ENCODE results near the gene IGHMBP2.

Gene IGHMBP2

GRCh38 chr11:68890490-68891231, 13.0 kb upstream of the IGHMBP2 start:
- DNase-seq (ENCODE audit: low read depth in 2 of 2): no peak

- no peak for DNase-seq (ENCODE audit: low read depth in 2 of 2)
Measured at GRCh38 chr11:68891351-68891948, 12.2 kb upstream of the IGHMBP2 start.

- no peak for DNase-seq (ENCODE audit: low read depth in 2 of 2)
Measured at GRCh38 chr11:68892576-68892975, 11.1 kb upstream of the IGHMBP2 start.

GRCh38 chr11:68893282-68893681, 10.4 kb upstream of the IGHMBP2 start:
- DNase-seq (ENCODE audit: low read depth in 2 of 2): no peak

- no peak for DNase-seq (ENCODE audit: low read depth in 2 of 2)
Measured at GRCh38 chr11:68896171-68896959, 7.3 kb upstream of the IGHMBP2 start.

GRCh38 chr11:68897441-68897840, 6.2 kb upstream of the IGHMBP2 start:
- DNase-seq (ENCODE audit: low read depth in 2 of 2): no peak

- no peak for DNase-seq (ENCODE audit: low read depth in 2 of 2)
Measured at GRCh38 chr11:68900835-68901381, 2.8 kb upstream of the IGHMBP2 start.

- DNase-seq (ENCODE audit: low read depth in 2 of 2): peak in 1 of 2 donors; percentile 13
Measured at GRCh38 chr11:68904248-68904847, 657 bp downstream of the IGHMBP2 start.

GRCh38 chr11:68905421-68906360, 2.0 kb downstream of the IGHMBP2 start:
- DNase-seq (ENCODE audit: low read depth in 2 of 2): no peak

GRCh38 chr11:68908273-68908672, 4.6 kb downstream of the IGHMBP2 start:
- DNase-seq (ENCODE audit: low read depth in 2 of 2): no peak

GRCh38 chr11:68910965-68911364, 7.3 kb downstream of the IGHMBP2 start:
- no peak for DNase-seq (ENCODE audit: low read depth in 2 of 2)

- DNase-seq (ENCODE audit: low read depth in 2 of 2): no peak
Measured at GRCh38 chr11:68911731-68912130, 8.0 kb downstream of the IGHMBP2 start.

GRCh38 chr11:68912254-68912653, 8.6 kb downstream of the IGHMBP2 start:
- no peak for DNase-seq (ENCODE audit: low read depth in 2 of 2)

- DNase-seq (ENCODE audit: low read depth in 2 of 2): no peak
Measured at GRCh38 chr11:68913188-68913587, 9.5 kb downstream of the IGHMBP2 start.

GRCh38 chr11:68914761-68915160, 11.1 kb downstream of the IGHMBP2 start:
- no peak for DNase-seq (ENCODE audit: low read depth in 2 of 2)

- no peak for DNase-seq (ENCODE audit: low read depth in 2 of 2)
Measured at GRCh38 chr11:68916439-68916838, 12.7 kb downstream of the IGHMBP2 start.

GRCh38 chr11:68923614-68924013, 19.9 kb downstream of the IGHMBP2 start:
- DNase-seq (ENCODE audit: low read depth in 2 of 2): no peak

- DNase-seq (ENCODE audit: low read depth in 2 of 2): no peak
Measured at GRCh38 chr11:68924073-68924925, 20.6 kb downstream of the IGHMBP2 start.

GRCh38 chr11:68925611-68926010, 21.9 kb downstream of the IGHMBP2 start:
- DNase-seq (ENCODE audit: low read depth in 2 of 2): no peak
